Suppressor macrophage (primary cell): ENCODE results near the gene CEP97.
A peak's percentile ranks its signal among the peaks of the same experiment; 100 is the strongest.

Experiments
- DNase-seq, 4 experiments: peaks; one replicate each; pipeline ENCODE4 v3.0.0-alpha.2; 2020 to 2022

The CEP97 gene

DNA sequence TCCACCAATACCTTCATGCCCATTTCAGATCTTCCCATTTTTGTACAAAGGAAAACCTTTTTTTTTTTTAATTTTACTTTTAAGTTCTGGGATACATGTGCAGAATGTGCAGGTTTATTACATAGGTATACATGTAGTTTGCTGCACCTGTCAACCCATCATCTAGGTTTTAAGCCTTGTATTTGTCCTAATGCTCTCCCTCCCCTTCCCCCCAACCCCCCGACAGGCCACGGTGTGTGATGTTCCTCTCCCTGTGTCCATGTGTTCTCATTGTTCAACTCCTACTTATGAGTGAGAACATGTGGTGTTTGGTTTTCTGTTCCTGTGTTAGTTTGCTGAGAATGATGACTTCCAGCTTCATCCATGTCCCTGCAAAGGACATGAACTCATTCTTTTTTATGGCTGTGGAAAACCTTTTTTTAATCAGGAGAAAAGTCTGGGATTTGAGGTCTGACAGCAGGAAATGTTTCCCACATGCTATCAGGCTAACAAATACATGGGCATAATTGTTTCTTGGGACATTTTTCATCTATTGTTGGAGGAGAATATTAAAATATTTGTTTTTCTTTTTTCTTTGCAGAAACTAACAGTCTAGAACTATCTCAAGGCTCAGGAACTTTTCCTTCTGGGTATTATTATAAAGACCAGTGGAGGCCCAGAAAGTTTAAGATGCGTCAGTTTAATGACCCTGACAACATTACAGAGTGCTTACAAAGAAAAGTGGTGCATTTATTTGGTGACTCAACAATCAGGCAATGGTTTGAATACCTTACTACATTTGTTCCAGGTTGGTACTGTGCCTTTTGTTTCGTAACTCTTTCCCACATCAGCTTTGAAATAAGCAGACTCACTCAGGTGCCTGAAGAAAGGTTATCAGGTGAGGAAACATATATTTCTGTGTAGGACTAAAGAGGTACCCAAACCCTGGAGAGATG is 92.1 kb downstream of the CEP97 start:
- no peak for DNase-seq

DNA sequence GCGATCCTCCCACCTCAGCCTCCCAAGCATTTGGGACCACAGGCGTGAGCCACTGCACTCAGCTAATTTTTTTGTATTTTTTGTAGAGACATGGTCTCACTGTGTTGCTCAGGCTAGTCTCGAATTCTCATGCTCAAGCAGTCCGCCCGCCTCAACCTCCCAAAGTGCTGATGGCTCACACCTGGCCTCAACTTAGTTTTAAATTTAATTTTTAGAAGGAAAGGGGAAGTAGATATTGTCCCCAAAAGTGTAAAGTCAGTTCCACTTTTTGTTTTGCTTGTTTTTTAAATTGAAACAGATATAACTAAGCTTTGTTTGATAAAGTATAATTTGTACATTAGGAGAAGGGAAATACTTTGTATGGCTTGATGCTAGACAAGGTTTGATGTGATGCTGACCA is 93.6 kb downstream of the CEP97 start:
- no peak for DNase-seq

DNA sequence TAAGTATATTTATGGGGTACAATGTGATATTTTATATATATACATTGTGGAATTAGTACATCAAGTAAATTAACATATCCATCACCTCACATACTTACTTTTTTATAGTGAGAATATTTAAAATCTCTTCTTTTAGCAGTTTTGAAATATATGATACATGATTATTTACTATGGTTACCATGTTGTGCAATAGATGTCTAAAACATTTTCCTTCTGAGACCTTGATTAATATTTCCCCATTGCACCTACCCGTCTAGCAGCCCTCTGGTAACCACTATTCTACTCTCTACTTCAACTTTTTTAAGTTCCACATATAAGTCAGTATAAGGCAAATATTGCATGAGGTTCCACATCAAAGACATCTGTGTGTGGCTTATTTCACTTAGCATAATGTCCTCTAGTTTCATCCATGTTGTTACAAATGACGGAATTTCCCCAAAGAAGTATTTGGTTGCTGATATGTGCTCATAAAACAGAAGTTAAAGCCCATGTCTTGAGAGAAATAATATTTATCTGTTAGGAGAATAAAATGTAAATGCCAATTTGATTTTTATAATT is 95.3 kb downstream of the CEP97 start:
- DNase-seq, result peak in 3 of 4 experiments; percentile 13 to 54 (median 53)
